GM12891 (cell line): ENCODE measurements around the gene ATP5ME.

Source experiments
- POLR2A ChIP-seq: IDR thresholded peaks from 2 replicates; pipeline ENCODE4 v1.6.1; 2011; ENCODE audit warnings: low read depth, low read length, control low read depth
- POLR2AphosphoS5 ChIP-seq: IDR thresholded peaks from 2 replicates; pipeline ENCODE4 v1.6.1; 2011; ENCODE audit warnings: low read depth, low read length, control low read depth

DNA sequence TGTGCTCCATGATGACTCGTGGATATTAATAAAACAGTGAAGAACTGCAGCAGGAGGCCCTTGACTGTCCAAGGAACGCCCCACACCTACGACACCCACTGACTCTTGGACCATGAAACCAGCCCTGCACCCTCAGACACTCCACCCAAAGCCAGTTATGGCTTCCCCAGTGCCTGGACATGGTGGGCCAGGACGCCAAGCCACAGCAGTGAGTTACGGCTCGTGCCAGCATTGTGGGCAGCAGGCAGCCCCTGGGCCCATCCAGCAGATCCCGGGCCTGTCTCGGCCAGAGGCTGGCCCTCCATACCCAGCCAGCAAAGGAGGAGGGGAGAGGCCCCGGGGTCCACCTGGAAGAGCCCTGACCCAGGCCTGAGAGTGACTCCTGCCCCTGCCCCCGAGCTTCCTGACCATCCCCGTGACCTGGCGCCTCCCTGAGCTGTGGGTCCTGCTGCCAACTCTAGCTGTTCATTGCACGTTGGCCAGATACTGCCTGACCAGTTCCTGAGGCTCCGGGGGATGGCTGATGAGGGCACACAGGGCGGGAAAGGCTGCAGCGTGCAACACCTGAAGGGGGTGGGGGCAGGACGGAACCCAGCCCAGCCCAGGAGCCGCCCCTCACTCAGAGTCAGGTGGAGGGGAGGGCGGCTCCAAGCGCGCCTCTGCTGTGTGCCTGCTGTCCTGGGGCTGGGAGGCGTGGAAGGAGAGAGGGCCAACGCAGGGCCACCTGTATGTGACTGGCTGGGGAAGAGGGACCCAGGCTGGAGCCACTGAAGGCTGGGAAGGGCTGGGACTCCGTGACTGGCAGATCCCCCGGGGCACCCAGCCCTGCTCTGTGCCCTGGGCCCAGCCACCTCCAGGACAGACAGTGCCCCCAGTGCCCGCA is 14.1 kb upstream of the ATP5ME start:
- no peak for TF ChIP-seq POLR2A
- no peak for TF ChIP-seq POLR2AphosphoS5
